Aorta (tissue), 5 donors: Measurements from ENCODE around the gene ZNF275. TPM values are rescaled to one million over a fixed set of nuclear protein-coding genes. Genes with fewer than 3 reads are reported as not detected.
A peak's percentile ranks its signal among the peaks of the same experiment; 100 is the strongest.

Experiments
- ATAC-seq: fragments of 200-7000 bp; cut with Tn5 transposase; one replicate; pipeline ENCODE4 v1.9.1; 2022; ENCODE audit warnings: moderate library complexity; ENCODE audit not compliant: low FRiP score
- DNase-seq, 2 donors: peaks; one replicate each; pipeline ENCODE4 v3.0.0-alpha.2; 2020
- H3K27ac ChIP-seq, 2 donors: one replicate each; pipeline ENCODE4 v1.5.1; 2013; ENCODE audit warnings: low read length in 2 of 2, mild to moderate bottlenecking in 2 of 2, moderate library complexity in 2 of 2, control low read depth in 1 of 2, inconsistent platforms in 1 of 2, low read depth in 1 of 2
- H3K27me3 ChIP-seq, 2 donors: one replicate each; pipeline ENCODE4 v1.6.1; 2013; ENCODE audit warnings: control low read depth in 1 of 2, low read length in 1 of 2, mild to moderate bottlenecking in 1 of 2, moderate library complexity in 1 of 2; ENCODE audit not compliant: insufficient read depth in 2 of 2, control insufficient read depth in 1 of 2
- H3K36me3 ChIP-seq, 2 donors: one replicate each; pipeline ENCODE4 v1.6.1; 2013; ENCODE audit warnings: control low read depth in 1 of 2, low read length in 1 of 2, mild to moderate bottlenecking in 1 of 2; ENCODE audit not compliant: insufficient read depth in 2 of 2, control insufficient read depth in 1 of 2
- H3K4me1 ChIP-seq, 2 donors: one replicate each; pipeline ENCODE4 v1.6.1; 2013; ENCODE audit warnings: low read length in 2 of 2, control low read depth in 1 of 2, mild to moderate bottlenecking in 1 of 2, moderate library complexity in 1 of 2; ENCODE audit not compliant: insufficient read depth in 2 of 2, control insufficient read depth in 1 of 2
- H3K4me3 ChIP-seq, 2 donors: one replicate each; pipeline ENCODE4 v1.5.1; 2013; ENCODE audit warnings: low read length in 2 of 2, control low read depth in 1 of 2, mild to moderate bottlenecking in 1 of 2
- H3K9me3 ChIP-seq: one replicate; pipeline ENCODE4 v1.6.1; 2013; ENCODE audit warnings: mild to moderate bottlenecking, low read length; ENCODE audit not compliant: control insufficient read depth
- WGBS, 2 donors: extraction: QIAGEN DNeasy Blood & Tissue Kit; methylation state at CpG; one replicate each; pipeline ENCODE4 v1.1.7; 2013; 5-methylcytosine and 5-hydroxymethylcytosine counted together
- intact Hi-C, 2 donors: fragments of 100-400 bp; cut with DNase I; formaldehyde crosslinking; loops; one replicate each; pipeline versions ENCODE4 v1.14.2 to v1.15.0; 2022
- polyA plus RNA-seq, 2 donors: library from polyadenylated mRNA; stranded (reverse); fragments of 200-250 nt; gene quantifications; one replicate each; pipeline ENCODE4 v1.2.3, GENCODE V29; 2013
- total RNA-seq, 2 donors: library from RNA; stranded (reverse); fragmentation: NEBNext Ultra II Directional; extraction: Animal tissue kit (Norgen Biotek cat#: 25700); gene quantifications; one replicate each; pipeline ENCODE4 v1.2.1, GENCODE V29; 2021
- donor health status: healthy with polysubstance abuse.
- donor health status: Bipolar disorder and iron deficiency.
- donor health status: DM: no; HTN: no; CAD: no.
- donor health status: DM: no; HTN: no; CAD: no.
- donor health status: DM: yes; HTN: yes; CAD: no.

ZNF275 gene
- total and polyA plus RNA-seq, 4 donors: 2.6 to 13.7 (median 7.4) TPM

GRCh38 chrX:153333266-153333665 is 687 bp upstream of the ZNF275 start:
- DNase-seq (no peak), ATAC-seq (no peak)
- H3K4me1 ChIP-seq: no peaks in the 10 kb centered on the region
- intact Hi-C loops: no loop called here
- no peak overlapping the region for H3K4me3 ChIP-seq
- WGBS, 2 donors: 59 to 60% methylated on average over 2 of the region's 2 CpGs
- no peaks in the 10 kb centered on the region for H3K36me3 ChIP-seq
- no peaks in the 10 kb centered on the region for H3K9me3 ChIP-seq
- no peaks in the 10 kb centered on the region for H3K27me3 ChIP-seq
- no peak overlapping the region for H3K27ac ChIP-seq

- H3K4me1 ChIP-seq: no peaks in the 10 kb centered on the region
- 12 to 42% methylated on average over 14 to 16 of the region's 16 CpGs for WGBS, 2 donors
- H3K27me3 ChIP-seq: no peaks in the 10 kb centered on the region
- no peaks in the 10 kb centered on the region for H3K9me3 ChIP-seq
- peak overlapping the region; percentile 34 to 48 for H3K4me3 ChIP-seq
- H3K36me3 ChIP-seq: no peaks in the 10 kb centered on the region
- peak in 1 of 2 donors; percentile 72 for DNase-seq
- H3K27ac ChIP-seq: no peak overlapping the region
- intact Hi-C loops: no loop called here
- ATAC-seq: no peak
Observed at GRCh38 chrX:153334654-153335295, 822 bp downstream of the ZNF275 start.

DNA sequence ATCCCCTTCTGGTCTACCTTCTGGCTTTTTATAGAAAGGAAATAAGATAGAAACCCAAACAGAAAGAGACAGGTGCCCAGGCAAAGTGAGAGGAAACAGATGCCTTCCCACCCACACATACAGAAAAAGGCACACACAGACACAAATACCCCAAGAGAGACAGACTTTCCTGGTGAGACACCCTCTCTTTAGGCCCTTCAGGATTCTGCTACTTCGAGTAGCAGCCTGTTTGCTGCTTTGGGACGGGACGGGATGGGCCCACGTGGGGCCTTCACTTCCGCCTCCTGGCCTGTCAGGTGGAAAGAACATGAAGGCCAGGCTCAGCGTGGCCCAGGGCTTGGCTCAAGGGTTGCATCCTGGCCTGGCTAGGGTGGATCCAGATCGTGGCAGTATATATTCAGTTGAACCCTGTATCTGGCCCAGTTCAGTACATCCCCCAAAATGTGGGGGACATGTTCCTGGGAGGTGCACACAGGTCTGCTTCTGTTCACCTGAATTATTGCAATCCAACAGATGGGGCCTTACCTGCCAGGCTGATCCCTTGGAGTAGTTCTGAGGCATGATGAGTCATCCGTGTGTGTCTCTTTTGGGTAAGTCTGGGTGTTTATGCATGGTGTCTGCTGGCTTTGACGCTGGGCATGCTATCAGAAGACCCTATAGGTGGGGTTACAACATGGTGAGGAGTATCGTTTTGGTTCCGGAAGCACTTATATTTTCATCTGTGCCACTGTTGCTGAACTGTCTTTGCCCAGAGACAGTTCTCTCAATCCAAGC is 2.4 kb downstream of the ZNF275 start:
- H3K27ac ChIP-seq: no peak overlapping the region
- WGBS, 2 donors: 69 to 89% methylated on average over 11 of the region's 11 CpGs
- no peaks in the 10 kb centered on the region for H3K36me3 ChIP-seq
- no peaks in the 10 kb centered on the region for H3K4me1 ChIP-seq
- intact Hi-C loops: no loop called here
- DNase-seq (no peak), ATAC-seq (no peak)
- H3K27me3 ChIP-seq: no peaks in the 10 kb centered on the region
- no peaks in the 10 kb centered on the region for H3K9me3 ChIP-seq
- no peak overlapping the region for H3K4me3 ChIP-seq

DNA sequence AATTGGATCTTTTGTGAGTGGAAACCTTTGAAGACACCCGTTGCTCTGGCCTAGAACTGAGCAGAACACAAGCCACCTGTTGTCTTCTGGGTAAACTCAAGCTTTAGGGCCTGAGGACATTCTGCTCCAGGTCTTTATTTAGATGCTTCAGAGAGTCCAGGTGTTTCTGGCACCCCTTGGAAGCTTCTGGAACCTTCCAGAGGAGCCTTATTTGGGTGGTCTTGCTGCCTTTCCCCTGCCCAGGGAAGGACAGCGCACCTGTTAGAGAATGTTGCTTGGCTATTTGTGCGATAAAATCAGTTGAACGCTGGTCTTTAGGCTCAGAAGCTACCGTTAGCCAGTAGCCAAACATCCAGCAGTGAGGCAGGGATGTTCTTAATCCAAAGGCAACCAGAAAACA is 3.0 kb downstream of the ZNF275 start:
- intact Hi-C loops: no loop called here
- H3K27me3 ChIP-seq: no peaks in the 10 kb centered on the region

GRCh38 chrX:153338836-153339235 is 4.9 kb downstream of the ZNF275 start:
- H3K27ac ChIP-seq: no peak overlapping the region
- no peak for ATAC-seq
- H3K27me3 ChIP-seq: no peaks in the 10 kb centered on the region
- intact Hi-C loops: no loop called here
- H3K36me3 ChIP-seq: no peaks in the 10 kb centered on the region
- no peak overlapping the region for H3K4me3 ChIP-seq
- whole genome bisulfite sequencing, 2 donors: 86 to 95% methylated on average over 7 of the region's 7 CpGs
- H3K4me1 ChIP-seq: no peaks in the 10 kb centered on the region
- no peak for DNase-seq
- no peaks in the 10 kb centered on the region for H3K9me3 ChIP-seq

More for the DNA sequence above, 3.0 kb downstream of the ZNF275 start:
- 76 to 96% methylated on average over 5 of the region's 5 CpGs for whole genome bisulfite sequencing, 2 donors
- no peaks in the 10 kb centered on the region for H3K9me3 ChIP-seq
- no peak for ATAC-seq
- no peak overlapping the region for H3K4me3 ChIP-seq
- no peaks in the 10 kb centered on the region for H3K4me1 ChIP-seq
- DNase-seq: no peak
- no peaks in the 10 kb centered on the region for H3K36me3 ChIP-seq
- H3K27ac ChIP-seq: no peak overlapping the region

DNA sequence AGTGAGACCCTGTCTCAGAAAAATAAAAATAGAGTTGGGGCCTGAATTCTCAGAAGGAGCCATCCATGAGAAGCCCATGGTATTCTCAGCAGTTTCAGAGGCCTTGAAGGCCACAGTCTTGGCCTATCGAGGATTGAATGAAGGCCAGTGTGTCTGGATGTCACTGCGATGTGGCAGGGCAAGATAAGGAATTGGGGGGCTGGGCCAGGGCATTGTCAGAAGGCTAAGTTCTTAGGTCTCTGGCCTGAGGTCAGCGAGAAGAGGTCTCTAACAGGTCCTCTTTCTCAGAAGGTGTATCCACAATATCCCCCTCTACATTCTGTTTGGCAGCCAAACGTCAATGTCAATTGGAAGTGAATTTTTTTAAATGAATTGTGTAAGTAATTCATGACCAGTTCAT is 5.7 kb downstream of the ZNF275 start:
- 86 to 94% methylated on average over 4 of the region's 4 CpGs for WGBS, 2 donors
- DNase-seq: no peak
- intact Hi-C loops: no loop called here

GRCh38 chrX:153340111-153340510 is 6.2 kb downstream of the ZNF275 start:
- Histone ChIP-seq H3K9me3 (no peaks in the 10 kb centered on the region), H3K27me3 (no peaks in the 10 kb centered on the region), H3K36me3 (no peaks in the 10 kb centered on the region), H3K4me1 (no peaks in the 10 kb centered on the region), H3K4me3 (no peak overlapping the region), H3K27ac (no peak overlapping the region)
- DNase-seq (no peak), ATAC-seq (no peak)
- WGBS, 2 donors: 88 to 96% methylated on average over 6 of the region's 6 CpGs
- intact Hi-C loops: no loop called here

More for the DNA sequence above, 5.7 kb downstream of the ZNF275 start:
- no peaks in the 10 kb centered on the region for H3K36me3 ChIP-seq
- H3K27me3 ChIP-seq: no peaks in the 10 kb centered on the region
- H3K9me3 ChIP-seq: no peaks in the 10 kb centered on the region
- ATAC-seq: no peak
- H3K4me3 ChIP-seq: no peak overlapping the region
- no peak overlapping the region for H3K27ac ChIP-seq
- H3K4me1 ChIP-seq: no peaks in the 10 kb centered on the region

DNA sequence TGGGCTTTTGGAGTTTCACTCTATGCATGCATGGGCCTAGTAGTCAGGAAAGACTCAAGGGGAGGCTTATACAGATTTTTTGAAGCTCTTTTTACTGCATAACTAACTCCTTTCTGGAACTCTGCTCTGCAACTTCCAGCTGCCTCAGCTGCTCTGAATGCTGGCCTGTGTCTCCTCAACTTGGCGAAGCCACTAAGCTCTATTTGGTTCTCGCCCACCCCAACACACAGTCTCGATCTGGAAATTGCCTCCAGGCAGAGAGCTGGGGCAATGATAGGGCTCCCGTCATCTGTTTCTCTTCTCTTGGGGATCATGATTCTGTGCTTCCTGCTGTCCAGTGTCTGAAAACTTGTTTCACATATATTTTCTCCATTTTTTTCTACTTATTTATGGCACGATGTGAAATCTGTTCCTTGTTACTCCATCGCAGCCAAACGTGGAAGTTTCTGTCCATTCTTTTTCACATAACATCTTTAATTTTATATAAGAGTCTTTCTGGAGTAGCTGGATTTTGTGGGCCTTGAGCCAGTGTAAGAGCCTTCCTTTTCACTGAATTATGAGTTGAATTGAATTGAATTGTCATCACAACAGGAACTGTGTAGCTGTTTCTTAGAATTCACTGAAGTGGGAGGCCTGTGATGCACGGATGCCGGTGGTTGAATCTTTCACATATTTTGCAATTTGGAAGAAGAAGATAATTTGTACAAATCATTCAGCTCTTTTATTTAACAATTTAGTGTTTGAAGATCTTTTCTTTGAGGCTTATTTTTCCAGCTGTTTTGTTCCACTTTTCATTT is 9.0 kb downstream of the ZNF275 start:
- no peaks in the 10 kb centered on the region for H3K27me3 ChIP-seq
- intact Hi-C loops: no loop called here
- no peak overlapping the region for H3K27ac ChIP-seq
- DNase-seq (no peak), ATAC-seq (no peak)
- 80 to 88% methylated on average over 9 of the region's 9 CpGs for WGBS, 2 donors
- no peak overlapping the region for H3K4me3 ChIP-seq
- no peaks in the 10 kb centered on the region for H3K36me3 ChIP-seq
- H3K9me3 ChIP-seq: no peaks in the 10 kb centered on the region
- no peaks in the 10 kb centered on the region for H3K4me1 ChIP-seq
